Posterior cingulate gyrus (tissue), 11 donors: ENCODE measurements around the gene WNT6.
"Not testable (repeated sequence)": the region's sequence is repeated elsewhere in the genome, so short reads cannot be mapped to it uniquely, and the experiment has no call there.

Experiments
- DNase-seq, 10 donors: peaks; one replicate each; pipeline versions ENCODE4 v3.0.0 to v3.0.0-alpha.2; 2020 to 2021; ENCODE audit warnings: mixed read lengths in 3 of 10
- intact Hi-C: fragments of 100-400 bp; cut with DNase I; formaldehyde crosslinking; loops from one replicate; pipeline ENCODE4 v1.15.1; 2023

WNT6 gene

GRCh38 chr2:218829868-218830451 lies 29.6 kb upstream of the WNT6 start:
- intact Hi-C loops = no loop called here
- DNase-seq = peak in 1 of 10 donors; percentile 70

- intact Hi-C loops = no loop called here
- peak in 1 of 10 donors; percentile 54 for DNase-seq
Observed at GRCh38 chr2:218830526-218831306, 28.9 kb upstream of the WNT6 start.

GRCh38 chr2:218831378-218831990 lies 28.1 kb upstream of the WNT6 start, which contains the start of gene PRKAG3:
Gene PRKAG3 (minus strand): TSS chr2:218831803.
- no peak for DNase-seq

GRCh38 chr2:218832081-218832480 lies 27.5 kb upstream of the WNT6 start:
- DNase-seq = peak in 1 of 10 donors; percentile 43
- intact Hi-C loops = no loop called here

More at GRCh38 chr2:218831378-218831990, 28.1 kb upstream of the WNT6 start, which contains the start of gene PRKAG3:
- intact Hi-C loops = no loop called here

- DNase-seq = peak in 1 of 10 donors; percentile 61
- intact Hi-C loops = no loop called here
Observed at GRCh38 chr2:218832520-218832919, 27.1 kb upstream of the WNT6 start.

GRCh38 chr2:218833023-218833609 lies 26.5 kb upstream of the WNT6 start:
- intact Hi-C loops = no loop called here
- DNase-seq = no peak

- intact Hi-C loops = no loop called here
- DNase-seq = peak in 1 of 10 donors; percentile 34
Observed at GRCh38 chr2:218834685-218835084, 24.9 kb upstream of the WNT6 start.

- intact Hi-C loops = no loop called here
- no peak for DNase-seq
Observed at GRCh38 chr2:218837495-218837894, 22.1 kb upstream of the WNT6 start.

GRCh38 chr2:218839430-218839829 lies 20.2 kb upstream of the WNT6 start:
- DNase-seq = no peak
- intact Hi-C loops = no loop called here

GRCh38 chr2:218839888-218840287 lies 19.7 kb upstream of the WNT6 start:
- intact Hi-C loops = no loop called here
- DNase-seq = no peak

- intact Hi-C loops, DNase-seq: not testable (repeated sequence)
Observed at GRCh38 chr2:218844334-218844733, 15.3 kb upstream of the WNT6 start.

GRCh38 chr2:218846963-218847362 lies 12.6 kb upstream of the WNT6 start:
- DNase-seq = peak in 1 of 10 donors; percentile 9
- intact Hi-C loops = loop anchor here (1.0 to 5.0 kb wide), 2 partner anchors 120 to 137 kb away; partner anchors contain the start of gene TTLL4

- DNase-seq = peak in 1 of 10 donors; percentile 49
- intact Hi-C loops = loop anchor here (5.0 to 10.0 kb wide), 2 partner anchors 122 to 135 kb away; partner anchors contain the start of gene FEV
Observed at GRCh38 chr2:218849721-218850120, 9.9 kb upstream of the WNT6 start.

- intact Hi-C loops = loop anchor here (10.0 kb wide), 1 partner anchor 134 kb away; the partner anchor contains the start of gene FEV
- peak in 1 of 10 donors; percentile 42 for DNase-seq
Observed at GRCh38 chr2:218850796-218851195, 8.8 kb upstream of the WNT6 start.

GRCh38 chr2:218851286-218851685 lies 8.3 kb upstream of the WNT6 start:
- intact Hi-C loops = loop anchor here (10.0 kb wide), 1 partner anchor 134 kb away; the partner anchor contains the start of gene FEV
- DNase-seq = peak in 1 of 10 donors; percentile 27

- peak in 7 of 10 donors; percentile 60 to 94 (median 65) for DNase-seq
- intact Hi-C loops = loop anchor here (2.0 to 10.0 kb wide), 2 partner anchors 46 to 132 kb away; partner anchors contain the start of gene FEV
Observed at GRCh38 chr2:218852911-218853667, 6.5 kb upstream of the WNT6 start.

GRCh38 chr2:218853766-218854165 lies 5.8 kb upstream of the WNT6 start:
- DNase-seq = peak in 1 of 10 donors; percentile 39
- intact Hi-C loops = loop anchor here (2.0 to 10.0 kb wide), 2 partner anchors 45 to 131 kb away; partner anchors contain the start of gene FEV

GRCh38 chr2:218854860-218855259 lies 4.7 kb upstream of the WNT6 start:
- intact Hi-C loops = loop anchor here (10.0 kb wide), 1 partner anchor 130 kb away; the partner anchor contains the start of gene FEV
- peak in 1 of 10 donors; percentile 21 for DNase-seq
